Umbilical cord (tissue), 2 donors: ENCODE results near the gene ZNF33A. TPM values are rescaled to one million over a fixed set of nuclear protein-coding genes. Genes with fewer than 3 reads are reported as not detected.
"Not testable (repeated sequence)": the region's sequence is repeated elsewhere in the genome, so short reads cannot be mapped to it uniquely, and the experiment has no call there.

ENCODE experiments used
- DNase-seq: peaks from one replicate; pipeline ENCODE4 v3.0.0-alpha.2; 2015; ENCODE audit warnings: low spot score
- total RNA-seq: library from RNA; depleted of rRNA; stranded (reverse); fragments of >200 nt; gene quantifications from one replicate; pipeline ENCODE4 v1.2.3, GENCODE V29; 2014; ENCODE audit warnings: low replicate concordance; ENCODE audit not compliant: insufficient read depth

ZNF33A gene
- total RNA-seq, 1 donor from 2014 or later: 37.8 TPM

- no peak for DNase-seq
Observed at GRCh38 chr10:38045129-38045528, 34.7 kb downstream of the ZNF33A start.

GRCh38 chr10:38047666-38048065 lies 37.2 kb downstream of the ZNF33A start:
- DNase-seq: no peak

GRCh38 chr10:38050212-38050611 lies 39.7 kb downstream of the ZNF33A start:
- DNase-seq: no peak

GRCh38 chr10:38054361-38054797 lies 43.9 kb downstream of the ZNF33A start:
- peak; percentile 0 for DNase-seq

- not testable (repeated sequence) for DNase-seq
Observed at GRCh38 chr10:38055274-38055894, 44.9 kb downstream of the ZNF33A start.

- not testable (repeated sequence) for DNase-seq
Observed at GRCh38 chr10:38069663-38070062, 59.2 kb downstream of the ZNF33A start.

- no peak for DNase-seq
Observed at GRCh38 chr10:38070501-38070900, 60.0 kb downstream of the ZNF33A start.

GRCh38 chr10:38072552-38072951 lies 62.1 kb downstream of the ZNF33A start:
- DNase-seq: no peak

GRCh38 chr10:38076687-38077086 lies 66.2 kb downstream of the ZNF33A start:
- no peak for DNase-seq

GRCh38 chr10:38093318-38093717 lies 82.8 kb downstream of the ZNF33A start:
- not testable (repeated sequence) for DNase-seq

GRCh38 chr10:38093816-38094157 lies 83.3 kb downstream of the ZNF33A start:
- no peak for DNase-seq

GRCh38 chr10:38094158-38094926 lies 83.9 kb downstream of the ZNF33A start, which contains the start of gene ZNF37A:
Gene ZNF37A, plus strand, starts transcription at chr10:38094337. Its CDS starts 2,281 bp downstream, at chr10:38096618.
- DNase-seq: peak; percentile 99

- no peak for DNase-seq
Observed at GRCh38 chr10:38094927-38095574, 84.6 kb downstream of the ZNF33A start.

GRCh38 chr10:38102880-38103279 lies 92.4 kb downstream of the ZNF33A start:
- DNase-seq: no peak

GRCh38 chr10:38103756-38104155 lies 93.3 kb downstream of the ZNF33A start:
- DNase-seq: no peak

GRCh38 chr10:38112159-38112558 lies 101.7 kb downstream of the ZNF33A start:
- no peak for DNase-seq

Other genes starting within 250 kb of the ZNF33A start
- 35.9 TPM for gene ZNF248, start 153.1 kb upstream of the ZNF33A start, total RNA-seq
- gene ZNF25, start 34.0 kb upstream of the ZNF33A start, total RNA-seq: 33.2 TPM
- 31.1 TPM for gene ZNF37A, start 83.7 kb downstream of the ZNF33A start, total RNA-seq